SK-N-SH (cell line): ENCODE measurements around the gene APBB3. TPM values are rescaled to one million over a fixed set of nuclear protein-coding genes. Genes with fewer than 3 reads are reported as not detected.

Experiments used
- CTCF ChIA-PET: fragments of 300-600, 350-600 bp; formaldehyde crosslinking; extraction: SDS; loops from one replicate; lab custom pipeline; 2021; lab: Yijun Ruan, JAX
- POLR2A ChIA-PET: fragments of 350-600 bp; sonication (Branson Sonifier 250); formaldehyde crosslinking; extraction: SDS; loops from one replicate; lab custom pipeline; 2020; ENCODE audit warnings: antibody characterized with exemption, inconsistent platforms; lab: Yijun Ruan, JAX
- DNase-seq: peaks from one replicate; pipeline ENCODE4 v3.0.0; 2012
- H2AFZ ChIP-seq: fragments of 200-600 bp; sonication (generic); 2 replicates; pipeline ENCODE4 v1.8.1; 2016; ENCODE audit warnings: antibody characterized with exemption, mild to moderate bottlenecking, low read depth
- H3F3A ChIP-seq: fragments of 200-600 bp; sonication (generic); replicated peaks from 2 replicates; pipeline ENCODE3; 2016; ENCODE audit warnings: antibody characterized with exemption, mild to moderate bottlenecking; ENCODE audit not compliant: insufficient read depth
- H3K27ac ChIP-seq, 2 experiments: fragments of 200-500 bp in 1 of 2; fragments of 200-600 bp in 1 of 2; sonication (Bioruptor generic) in 1 of 2; sonication (generic), shearing (Covaris generic) in 1 of 2; 2 replicates each; pipeline versions ENCODE4 v1.5.1 to v1.6.1; 2014 to 2016; ENCODE audit warnings: low read depth in 2 of 2, inconsistent platforms in 1 of 2, low read length in 1 of 2, mild to moderate bottlenecking in 1 of 2, mixed read lengths in 1 of 2
- H3K27me3 ChIP-seq: fragments of 200-600 bp; sonication (generic), shearing (Covaris generic); 2 replicates; pipeline ENCODE4 v1.6.1; 2016; ENCODE audit warnings: mixed run types; ENCODE audit not compliant: insufficient read depth
- H3K36me3 ChIP-seq, 2 experiments: fragments of 200-500 bp in 1 of 2; fragments of 200-600 bp in 1 of 2; sonication (Bioruptor generic) in 1 of 2; sonication (generic) in 1 of 2; replicated peaks in 1 of 2; 2 replicates each; pipeline versions ENCODE3 to v1.5.1; 2014 to 2016; ENCODE audit warnings: low read length in 1 of 2, mild to moderate bottlenecking in 1 of 2; ENCODE audit not compliant: insufficient read depth in 2 of 2, control insufficient read depth in 1 of 2
- H3K4me1 ChIP-seq, 2 experiments: fragments of 200-500 bp in 1 of 2; fragments of 200-600 bp in 1 of 2; sonication (Bioruptor generic) in 1 of 2; sonication (generic), shearing (Covaris generic) in 1 of 2; 2 replicates each; pipeline versions ENCODE4 v1.5.1 to v1.6.1; 2014 to 2016; ENCODE audit warnings: low read depth in 1 of 2, low read length in 1 of 2, mixed run types in 1 of 2; ENCODE audit not compliant: insufficient read depth in 2 of 2, control insufficient read depth in 1 of 2
- H3K4me2 ChIP-seq: fragments of 200-600 bp; sonication (generic), shearing (Covaris generic); 2 replicates; pipeline ENCODE4 v1.6.1; 2017; ENCODE audit warnings: mixed run types
- H3K4me3 ChIP-seq, 2 experiments: fragments of 200-500 bp in 1 of 2; fragments of 200-600 bp in 1 of 2; sonication (Bioruptor generic) in 1 of 2; sonication (generic), shearing (Covaris generic) in 1 of 2; 2 replicates each; pipeline versions ENCODE4 v1.5.1 to v1.8.1; 2014 to 2016; ENCODE audit warnings: low read depth in 2 of 2, inconsistent platforms in 1 of 2, low read length in 1 of 2, mild to moderate bottlenecking in 1 of 2, mixed read lengths in 1 of 2, moderate library complexity in 1 of 2
- H3K79me2 ChIP-seq: fragments of 200-600 bp; sonication (generic); 2 replicates; pipeline ENCODE4 v1.8.1; 2017; ENCODE audit warnings: mild to moderate bottlenecking; ENCODE audit not compliant: insufficient read depth
- H3K9ac ChIP-seq: fragments of 200-600 bp; sonication (generic); 2 replicates; pipeline ENCODE4 v1.6.1; 2017; ENCODE audit warnings: mixed run types
- H3K9me2 ChIP-seq: fragments of 200-600 bp; sonication (generic); 2 replicates; pipeline ENCODE4 v1.6.1; 2017; ENCODE audit warnings: mixed run types
- H3K9me3 ChIP-seq: fragments of 200-600 bp; sonication (generic); 2 replicates; pipeline ENCODE4 v1.6.1; 2017; ENCODE audit warnings: mixed run types, mild to moderate bottlenecking, moderate library complexity
- H4K20me1 ChIP-seq: fragments of 200-600 bp; sonication (generic); 2 replicates; pipeline ENCODE4 v1.6.1; 2017; ENCODE audit warnings: mild to moderate bottlenecking, mixed run types; ENCODE audit not compliant: insufficient read depth
- CHD2 ChIP-seq: fragments of 150-350 bp; IDR thresholded peaks from 2 replicates; pipeline ENCODE4 v1.6.1; 2018; ENCODE audit warnings: low read length; ENCODE audit not compliant: partially characterized antibody
- FOXJ3 ChIP-seq: sonication (generic); formaldehyde crosslinking; IDR thresholded peaks from 2 replicates; pipeline ENCODE4 v1.5.1; 2020; ENCODE audit warnings: mild to moderate bottlenecking, missing genetic modification reagents
- GATA2 ChIP-seq: sonication (generic); formaldehyde crosslinking; IDR thresholded peaks from 2 replicates; pipeline ENCODE4 v1.5.0; 2020; ENCODE audit warnings: mild to moderate bottlenecking, missing genetic modification reagents
- MEF2A ChIP-seq: IDR thresholded peaks from 2 replicates; pipeline ENCODE4 v1.4.0; 2012; ENCODE audit warnings: low read depth, borderline replicate concordance
- MXI1 ChIP-seq: IDR thresholded peaks from 2 replicates; pipeline ENCODE4 v1.6.1; 2012; ENCODE audit warnings: mild to moderate bottlenecking, low read depth, low read length, improper control_type of control experiment
- NFIC ChIP-seq: IDR thresholded peaks from 2 replicates; pipeline ENCODE4 v1.4.0; 2012; ENCODE audit warnings: borderline replicate concordance
- NRF1 ChIP-seq: IDR thresholded peaks from 2 replicates; pipeline ENCODE4 v1.6.1; 2012; ENCODE audit warnings: low read depth, mild to moderate bottlenecking, low read length
- POLR2AphosphoS5 ChIP-seq: IDR thresholded peaks from 2 replicates; pipeline ENCODE4 v1.6.1; 2012; ENCODE audit warnings: low read depth, low read length
- RAD21 ChIP-seq: IDR thresholded peaks from 2 replicates; pipeline ENCODE4 v1.6.1; 2012; ENCODE audit warnings: mild to moderate bottlenecking, low read length
- RFX5 ChIP-seq: IDR thresholded peaks from 2 replicates; pipeline ENCODE4 v1.6.1; 2012; ENCODE audit warnings: mild to moderate bottlenecking, improper control_type of control experiment, low read length
- SIN3A ChIP-seq: IDR thresholded peaks from 2 replicates; pipeline ENCODE4 v1.6.1; 2012; ENCODE audit warnings: low read depth, mild to moderate bottlenecking, low read length, moderate library complexity, borderline replicate concordance
- SMC3 ChIP-seq: IDR thresholded peaks from 2 replicates; pipeline ENCODE4 v1.6.1; 2012; ENCODE audit warnings: low read depth, low read length, improper control_type of control experiment
- TCF12 ChIP-seq: IDR thresholded peaks from 2 replicates; pipeline ENCODE4 v1.4.0; 2012
- TEAD4 ChIP-seq: IDR thresholded peaks from 2 replicates; pipeline ENCODE4 v1.4.0; 2012; ENCODE audit warnings: mild to moderate bottlenecking, borderline replicate concordance; ENCODE audit not compliant: insufficient read depth
- WGBS: methylation state at CpG from one replicate; pipeline ENCODE4 v1.1.6; 2017; ENCODE audit warnings: low lambda C conversion rate; 5-methylcytosine and 5-hydroxymethylcytosine counted together
- polyA plus RNA-seq, 3 experiments: library from polyadenylated mRNA; depleted of rRNA; stranded (reverse); fragments of >200 nt; gene quantifications; 2 replicates each; pipeline ENCODE4 v1.2.3, GENCODE V29; 2012
- TF ChIP-seq, protein P1 (sequence below): IDR thresholded peaks from 2 replicates; pipeline ENCODE4 v1.6.1; 2012; ENCODE audit warnings: mild to moderate bottlenecking, low read depth, low read length, moderate library complexity
- TF ChIP-seq, protein P2 (sequence below): fragments of 200-600 bp; sonication (generic); IDR thresholded peaks from 2 replicates; pipeline ENCODE4 v1.6.1; 2017; ENCODE audit warnings: antibody characterized with exemption, mild to moderate bottlenecking, moderate library complexity
- TF ChIP-seq, protein P3 (sequence below): fragments of 150-350 bp; IDR thresholded peaks from 2 replicates; pipeline ENCODE4 v1.6.1; 2016; ENCODE audit warnings: mild to moderate bottlenecking, low read depth, low read length
- TF ChIP-seq, protein P4 (sequence below): IDR thresholded peaks from 2 replicates; pipeline ENCODE4; 2012

Gene APBB3
- polyA plus RNA-seq, 1 of the 3 experiments (the other 2 are of a cell fraction), result 36.0 TPM

DNA sequence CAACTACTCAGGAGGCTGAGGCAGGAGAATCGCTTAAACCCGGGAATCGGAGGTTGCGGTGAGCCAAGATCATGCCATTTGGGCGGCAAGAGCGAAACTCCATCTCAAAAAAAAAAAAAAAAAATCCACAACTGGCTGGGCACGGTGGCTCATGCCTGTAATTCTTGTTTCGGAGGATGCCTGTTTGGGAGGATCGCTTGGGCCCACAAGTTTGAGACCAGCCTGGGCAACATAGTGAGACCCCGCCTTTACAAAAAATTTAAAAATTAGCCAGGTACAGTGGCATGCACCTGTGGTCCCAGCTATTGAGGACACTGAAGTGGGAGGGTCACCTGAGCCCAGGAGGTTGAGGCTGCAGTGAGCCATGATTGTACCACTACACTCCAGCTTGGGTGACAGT, 18.8 kb downstream of the APBB3 start:
- H3K4me3 ChIP-seq, result no peak overlapping the region
- POLR2A ChIA-PET, result no interaction called here
- H3K9me3 ChIP-seq, result no peaks in the 10 kb centered on the region
- peaks cover 8 to 41% of the 10 kb centered on the region in 2 experiments; a peak in 3 of 4 replicates for H3K4me1 ChIP-seq
- no peak for TF ChIP-seq GATA2 (CRISPR knock-in tag)
- no peak for TF ChIP-seq TCF12
- no peak for TF ChIP-seq CHD2
- TF ChIP-seq NFIC, result no peak
- TF ChIP-seq, protein P1, sequence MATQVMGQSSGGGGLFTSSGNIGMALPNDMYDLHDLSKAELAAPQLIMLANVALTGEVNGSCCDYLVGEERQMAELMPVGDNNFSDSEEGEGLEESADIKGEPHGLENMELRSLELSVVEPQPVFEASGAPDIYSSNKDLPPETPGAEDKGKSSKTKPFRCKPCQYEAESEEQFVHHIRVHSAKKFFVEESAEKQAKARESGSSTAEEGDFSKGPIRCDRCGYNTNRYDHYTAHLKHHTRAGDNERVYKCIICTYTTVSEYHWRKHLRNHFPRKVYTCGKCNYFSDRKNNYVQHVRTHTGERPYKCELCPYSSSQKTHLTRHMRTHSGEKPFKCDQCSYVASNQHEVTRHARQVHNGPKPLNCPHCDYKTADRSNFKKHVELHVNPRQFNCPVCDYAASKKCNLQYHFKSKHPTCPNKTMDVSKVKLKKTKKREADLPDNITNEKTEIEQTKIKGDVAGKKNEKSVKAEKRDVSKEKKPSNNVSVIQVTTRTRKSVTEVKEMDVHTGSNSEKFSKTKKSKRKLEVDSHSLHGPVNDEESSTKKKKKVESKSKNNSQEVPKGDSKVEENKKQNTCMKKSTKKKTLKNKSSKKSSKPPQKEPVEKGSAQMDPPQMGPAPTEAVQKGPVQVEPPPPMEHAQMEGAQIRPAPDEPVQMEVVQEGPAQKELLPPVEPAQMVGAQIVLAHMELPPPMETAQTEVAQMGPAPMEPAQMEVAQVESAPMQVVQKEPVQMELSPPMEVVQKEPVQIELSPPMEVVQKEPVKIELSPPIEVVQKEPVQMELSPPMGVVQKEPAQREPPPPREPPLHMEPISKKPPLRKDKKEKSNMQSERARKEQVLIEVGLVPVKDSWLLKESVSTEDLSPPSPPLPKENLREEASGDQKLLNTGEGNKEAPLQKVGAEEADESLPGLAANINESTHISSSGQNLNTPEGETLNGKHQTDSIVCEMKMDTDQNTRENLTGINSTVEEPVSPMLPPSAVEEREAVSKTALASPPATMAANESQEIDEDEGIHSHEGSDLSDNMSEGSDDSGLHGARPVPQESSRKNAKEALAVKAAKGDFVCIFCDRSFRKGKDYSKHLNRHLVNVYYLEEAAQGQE, result no peak
- TF ChIP-seq, protein P2, sequence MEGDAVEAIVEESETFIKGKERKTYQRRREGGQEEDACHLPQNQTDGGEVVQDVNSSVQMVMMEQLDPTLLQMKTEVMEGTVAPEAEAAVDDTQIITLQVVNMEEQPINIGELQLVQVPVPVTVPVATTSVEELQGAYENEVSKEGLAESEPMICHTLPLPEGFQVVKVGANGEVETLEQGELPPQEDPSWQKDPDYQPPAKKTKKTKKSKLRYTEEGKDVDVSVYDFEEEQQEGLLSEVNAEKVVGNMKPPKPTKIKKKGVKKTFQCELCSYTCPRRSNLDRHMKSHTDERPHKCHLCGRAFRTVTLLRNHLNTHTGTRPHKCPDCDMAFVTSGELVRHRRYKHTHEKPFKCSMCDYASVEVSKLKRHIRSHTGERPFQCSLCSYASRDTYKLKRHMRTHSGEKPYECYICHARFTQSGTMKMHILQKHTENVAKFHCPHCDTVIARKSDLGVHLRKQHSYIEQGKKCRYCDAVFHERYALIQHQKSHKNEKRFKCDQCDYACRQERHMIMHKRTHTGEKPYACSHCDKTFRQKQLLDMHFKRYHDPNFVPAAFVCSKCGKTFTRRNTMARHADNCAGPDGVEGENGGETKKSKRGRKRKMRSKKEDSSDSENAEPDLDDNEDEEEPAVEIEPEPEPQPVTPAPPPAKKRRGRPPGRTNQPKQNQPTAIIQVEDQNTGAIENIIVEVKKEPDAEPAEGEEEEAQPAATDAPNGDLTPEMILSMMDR, result no peak
- no peak for TF ChIP-seq POLR2AphosphoS5
- TF ChIP-seq, protein P3, sequence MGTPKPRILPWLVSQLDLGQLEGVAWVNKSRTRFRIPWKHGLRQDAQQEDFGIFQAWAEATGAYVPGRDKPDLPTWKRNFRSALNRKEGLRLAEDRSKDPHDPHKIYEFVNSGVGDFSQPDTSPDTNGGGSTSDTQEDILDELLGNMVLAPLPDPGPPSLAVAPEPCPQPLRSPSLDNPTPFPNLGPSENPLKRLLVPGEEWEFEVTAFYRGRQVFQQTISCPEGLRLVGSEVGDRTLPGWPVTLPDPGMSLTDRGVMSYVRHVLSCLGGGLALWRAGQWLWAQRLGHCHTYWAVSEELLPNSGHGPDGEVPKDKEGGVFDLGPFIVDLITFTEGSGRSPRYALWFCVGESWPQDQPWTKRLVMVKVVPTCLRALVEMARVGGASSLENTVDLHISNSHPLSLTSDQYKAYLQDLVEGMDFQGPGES, result no peak
- TF ChIP-seq MEF2A, result no peak
- TF ChIP-seq SIN3A, result no peak
- TF ChIP-seq, protein P4, sequence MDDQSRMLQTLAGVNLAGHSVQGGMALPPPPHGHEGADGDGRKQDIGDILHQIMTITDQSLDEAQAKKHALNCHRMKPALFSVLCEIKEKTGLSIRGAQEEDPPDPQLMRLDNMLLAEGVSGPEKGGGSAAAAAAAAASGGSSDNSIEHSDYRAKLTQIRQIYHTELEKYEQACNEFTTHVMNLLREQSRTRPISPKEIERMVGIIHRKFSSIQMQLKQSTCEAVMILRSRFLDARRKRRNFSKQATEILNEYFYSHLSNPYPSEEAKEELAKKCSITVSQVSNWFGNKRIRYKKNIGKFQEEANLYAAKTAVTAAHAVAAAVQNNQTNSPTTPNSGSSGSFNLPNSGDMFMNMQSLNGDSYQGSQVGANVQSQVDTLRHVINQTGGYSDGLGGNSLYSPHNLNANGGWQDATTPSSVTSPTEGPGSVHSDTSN, result no peak
- no peak for TF ChIP-seq RFX5
- TF ChIP-seq SMC3, result no peak
- TF ChIP-seq NRF1, result no peak
- no peak for TF ChIP-seq TEAD4
- no peak for TF ChIP-seq RAD21
- no peak for TF ChIP-seq MXI1
- TF ChIP-seq FOXJ3 (CRISPR knock-in tag), result no peak
- CTCF ChIA-PET, result no interaction called here
- peaks cover 41 to 43% of the 10 kb centered on the region in 2 experiments for H3K36me3 ChIP-seq
- H3K79me2 ChIP-seq, result peaks cover 8% of the 10 kb centered on the region; the same call in 1 of the 2 replicates
- no peak overlapping the region for H3K27ac ChIP-seq
- H3F3A ChIP-seq, result peaks cover 37% of the 10 kb centered on the region
- WGBS, result 95% methylated on average over 10 of the region's 10 CpGs
- no peak overlapping the region for H3K4me2 ChIP-seq
- no peaks in the 10 kb centered on the region for H3K9me2 ChIP-seq
- H4K20me1 ChIP-seq, result no peaks in the 10 kb centered on the region; the same call in 1 of the 2 replicates
- no peaks in the 10 kb centered on the region for H3K27me3 ChIP-seq
- H2AFZ ChIP-seq, result no peak overlapping the region
- no peak for DNase-seq
- no peak overlapping the region for H3K9ac ChIP-seq
